BLaER1 treated with 17β-estradiol and CSF1 and Interleukin-3, amounts not matched to agents 10 nM and 100 nM (cell line): ENCODE data around the gene RBP7.
"Not testable (repeated sequence)": the region's sequence is repeated elsewhere in the genome, so short reads cannot be mapped to it uniquely, and the experiment has no call there.

ENCODE experiments used
- H3K27ac ChIP-seq, 11 experiments: shearing (Covaris generic); formaldehyde crosslinking; 2 replicates each; pipeline ENCODE4 v1.8.1; 2022
- H3K27me3 ChIP-seq, 11 experiments: shearing (Covaris generic); formaldehyde crosslinking; 2 replicates each; pipeline ENCODE4 v1.8.1; 2022
- H3K36me3 ChIP-seq, 11 experiments: shearing (Covaris generic); formaldehyde crosslinking; 2 replicates each; pipeline ENCODE4 v1.8.1; 2022
- H3K4me1 ChIP-seq, 10 experiments: shearing (Covaris generic); formaldehyde crosslinking; 2 replicates each; pipeline ENCODE4 v1.8.1; 2022
- H3K4me2 ChIP-seq, 11 experiments: shearing (Covaris generic); formaldehyde crosslinking; 2 replicates each; pipeline ENCODE4 v1.8.1; 2022
- H3K4me3 ChIP-seq, 10 experiments: shearing (Covaris generic); formaldehyde crosslinking; 2 replicates each; pipeline ENCODE4 v1.8.1; 2022
- H3K9ac ChIP-seq, 11 experiments: shearing (Covaris generic); formaldehyde crosslinking; 2 replicates each; pipeline ENCODE4 v1.8.1; 2022
- H3K9me3 ChIP-seq, 11 experiments: shearing (Covaris generic); formaldehyde crosslinking; replicated peaks in 1 of 11; 2 replicates each; pipeline ENCODE4 v1.8.1; 2022
- H4K20me1 ChIP-seq, 11 experiments: shearing (Covaris generic); formaldehyde crosslinking; 2 replicates each; pipeline ENCODE4 v1.8.1; 2022
- Cebpa-rat ChIP-seq, 11 experiments: shearing (Covaris generic); IDR thresholded peaks; 2 replicates each; pipeline ENCODE4 v1.8.1; 2022

Gene RBP7

DNA sequence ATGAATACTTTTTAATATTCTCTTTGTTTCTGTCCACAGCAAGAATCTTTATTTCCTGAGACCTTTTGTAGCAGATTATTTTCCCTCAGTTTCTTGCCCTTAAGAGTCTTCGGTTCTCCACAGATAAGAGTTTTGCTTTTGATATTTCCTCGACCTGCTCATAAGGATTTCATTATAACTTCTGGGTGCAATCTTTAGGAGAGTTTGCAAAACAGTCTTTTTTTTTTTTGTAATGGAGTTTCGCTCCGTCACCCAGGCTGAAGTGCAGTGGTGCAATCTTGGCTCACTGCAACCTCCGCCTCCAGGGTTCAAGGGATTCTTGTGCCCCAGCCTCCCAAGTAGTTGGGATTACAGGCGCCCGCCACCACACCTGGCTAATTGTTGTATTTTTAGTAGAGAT, 25.6 kb downstream of the RBP7 start:
- Histone ChIP-seq H4K20me1 (no peaks in the 10 kb centered on the region), H3K4me3 (no peak overlapping the region), H3K4me2 (no peak overlapping the region), H3K27me3 (no peaks in the 10 kb centered on the region), H3K4me1 (peaks cover 0 to 10% (median 0%) of the 10 kb centered on the region in 10 experiments; a peak in 8 of 20 replicates), H3K9ac (no peak overlapping the region), H3K9me3 (peaks cover 0 to 7% (median 3%) of the 10 kb centered on the region in 11 experiments; a peak in 4 of 22 replicates), H3K27ac (no peak overlapping the region), H3K36me3 (no peaks in the 10 kb centered on the region)
- TF ChIP-seq Cebpa-rat (IDR thresholded peaks at IDR 0.05): no peak

DNA sequence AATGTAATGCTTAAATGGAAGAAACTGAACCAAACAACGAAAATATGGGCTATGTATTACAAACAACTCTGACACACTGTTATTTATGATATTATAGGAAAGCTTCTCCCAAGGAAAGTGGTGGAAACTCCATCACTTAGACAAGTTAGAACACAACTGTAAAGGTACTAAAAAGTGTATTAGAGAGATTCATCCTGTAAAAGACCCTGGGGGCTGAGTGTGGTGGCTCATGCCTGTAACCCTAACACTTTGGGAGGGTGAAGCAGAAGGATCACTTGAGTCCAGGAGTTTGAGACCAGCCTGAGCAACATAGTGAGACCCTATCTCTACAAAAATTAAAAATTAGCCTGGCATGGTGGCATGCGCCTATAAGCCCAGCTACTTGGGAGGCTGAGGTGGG, 28.3 kb downstream of the RBP7 start:
- H3K4me3 ChIP-seq: no peak overlapping the region
- no peaks in the 10 kb centered on the region for H3K27me3 ChIP-seq
- no peak overlapping the region for H3K9ac ChIP-seq
- no peak overlapping the region for H3K4me2 ChIP-seq
- no peak overlapping the region for H3K27ac ChIP-seq
- no peak for TF ChIP-seq Cebpa-rat (IDR thresholded peaks at IDR 0.05)
- no peaks in the 10 kb centered on the region for H4K20me1 ChIP-seq
- H3K9me3 ChIP-seq: peaks cover 0 to 7% (median 3%) of the 10 kb centered on the region in 11 experiments; a peak in 4 of 22 replicates
- H3K4me1 ChIP-seq: peaks cover 0 to 16% (median 0%) of the 10 kb centered on the region in 10 experiments; a peak in 8 of 20 replicates
- H3K36me3 ChIP-seq: no peaks in the 10 kb centered on the region

GRCh38 chr1:10027027-10027426, 30.0 kb downstream of the RBP7 start:
- Histone ChIP-seq H3K4me1 (peaks cover 0 to 16% (median 3%) of the 10 kb centered on the region in 10 experiments; a peak in 14 of 20 replicates), H3K36me3 (no peaks in the 10 kb centered on the region), H3K27me3 (no peaks in the 10 kb centered on the region), H3K4me2 (peak overlapping the region in 2 of 11 experiments; percentile 38 to 42; a peak in 2 of 22 replicates), H3K9me3 (peaks cover 0 to 7% (median 3%) of the 10 kb centered on the region in 11 experiments; a peak in 4 of 22 replicates), H3K27ac (no peak overlapping the region), H4K20me1 (no peaks in the 10 kb centered on the region), H3K4me3 (no peak overlapping the region), H3K9ac (no peak overlapping the region)
- TF ChIP-seq Cebpa-rat (IDR thresholded peaks at IDR 0.05): no peak

DNA sequence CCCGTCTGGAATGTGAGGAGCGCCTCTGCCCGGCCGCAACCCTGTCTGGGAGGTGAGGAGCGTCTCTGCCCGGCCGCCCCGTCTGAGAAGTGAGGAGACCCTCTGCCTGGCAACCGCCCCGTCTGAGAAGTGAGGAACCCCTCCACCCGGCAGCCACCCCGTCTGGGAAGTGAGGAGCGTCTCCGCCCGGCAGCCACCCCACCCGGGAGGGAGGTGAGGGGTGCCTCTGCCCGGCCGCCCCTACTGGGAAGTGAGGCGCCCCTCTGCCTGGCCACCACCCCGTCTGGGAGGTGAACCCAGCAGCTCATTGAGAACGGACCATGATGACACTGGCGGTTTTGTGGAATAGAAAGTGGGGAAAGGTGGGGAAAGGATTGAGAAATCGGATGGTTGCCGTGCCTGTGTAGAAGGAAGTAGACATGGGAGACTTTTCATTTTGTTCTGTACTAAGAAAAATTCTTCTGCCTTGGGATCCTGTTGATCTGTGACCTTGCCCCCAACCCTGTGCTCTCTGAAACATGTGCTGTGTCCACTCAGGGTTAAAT, 32.0 kb downstream of the RBP7 start:
- not testable (repeated sequence) for H3K4me3 ChIP-seq, H3K27ac ChIP-seq, H3K9me3 ChIP-seq, H3K9ac ChIP-seq, H3K27me3 ChIP-seq, H3K36me3 ChIP-seq, H4K20me1 ChIP-seq
- peaks cover 4 to 18% (median 8%) of the 10 kb centered on the region in 10 experiments; a peak in 18 of 20 replicates for H3K4me1 ChIP-seq
- H3K4me2 ChIP-seq: peak overlapping the region in 1 of 11 experiments; percentile 16; a peak in 1 of 22 replicates

DNA sequence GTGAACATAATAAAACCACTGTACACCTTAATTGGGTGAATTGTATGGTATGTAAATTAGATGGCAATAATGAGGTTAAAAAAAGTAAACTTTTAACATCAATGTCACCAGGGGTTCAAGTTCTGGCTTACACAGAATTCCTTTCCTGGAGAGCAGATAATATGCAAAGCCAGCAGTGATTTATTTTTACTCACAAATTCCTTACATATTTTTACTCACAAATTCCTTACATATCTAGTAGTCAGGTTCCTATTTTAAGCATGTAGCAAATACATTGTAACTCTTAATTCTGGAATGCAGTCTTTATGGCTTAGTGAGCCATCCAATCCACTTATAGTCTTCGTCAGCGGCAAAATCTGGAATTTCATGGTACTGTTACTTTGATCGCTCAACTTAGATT, 34.4 kb downstream of the RBP7 start:
- no peak overlapping the region for H3K27ac ChIP-seq
- TF ChIP-seq Cebpa-rat (IDR thresholded peaks at IDR 0.05): no peak
- peaks cover 2 to 8% (median 4%) of the 10 kb centered on the region in 11 experiments; a peak in 16 of 22 replicates for H3K36me3 ChIP-seq
- H3K9ac ChIP-seq: no peak overlapping the region
- no peaks in the 10 kb centered on the region for H3K9me3 ChIP-seq
- no peak overlapping the region for H3K4me2 ChIP-seq
- peaks cover 0 to 19% (median 6%) of the 10 kb centered on the region in 11 experiments; a peak in 11 of 22 replicates for H4K20me1 ChIP-seq
- H3K27me3 ChIP-seq: no peaks in the 10 kb centered on the region
- peaks cover 13 to 36% (median 22%) of the 10 kb centered on the region in 10 experiments for H3K4me1 ChIP-seq
- no peak overlapping the region for H3K4me3 ChIP-seq

GRCh38 chr1:10032590-10033358, 35.7 kb downstream of the RBP7 start, which contains the start of gene UBE4B:
Gene UBE4B (plus strand): TSS chr1:10032958. CDS start chr1:10033671, 713 bp downstream.
- no peaks in the 10 kb centered on the region for H3K27me3 ChIP-seq
- peak within 1 kb of the TSS; percentile 73 to 97 (median 92) for H3K4me3 ChIP-seq
- peak within 1 kb of the TSS; percentile 81 to 96 (median 92) for H3K4me2 ChIP-seq
- TF ChIP-seq Cebpa-rat (IDR thresholded peaks at IDR 0.05): no peak
- peaks cover 0 to 30% (median 14%) of the 10 kb centered on the region in 11 experiments; a peak in 13 of 22 replicates for H4K20me1 ChIP-seq
- peaks cover 14 to 21% (median 17%) of the 10 kb centered on the region in 11 experiments; a peak in 21 of 22 replicates for H3K36me3 ChIP-seq
- peaks cover 7 to 25% (median 21%) of the 10 kb centered on the region in 10 experiments for H3K4me1 ChIP-seq
- peak within 1 kb of the TSS; percentile 87 to 97 (median 92) for H3K9ac ChIP-seq
- peak within 1 kb of the TSS; percentile 77 to 98 (median 91) for H3K27ac ChIP-seq
- no peaks in the 10 kb centered on the region for H3K9me3 ChIP-seq

- Histone ChIP-seq H3K4me2 (peak overlapping the region; percentile 81 to 96 (median 92)), H3K9me3 (no peaks in the 10 kb centered on the region), H3K27me3 (no peaks in the 10 kb centered on the region), H3K27ac (peak overlapping the region; percentile 77 to 98 (median 91)), H3K4me3 (peak overlapping the region; percentile 73 to 97 (median 92)), H4K20me1 (peaks cover 0 to 36% (median 20%) of the 10 kb centered on the region in 11 experiments; a peak in 15 of 22 replicates), H3K4me1 (peaks cover 7 to 25% (median 21%) of the 10 kb centered on the region in 10 experiments; a peak in 19 of 20 replicates), H3K9ac (peak overlapping the region; percentile 87 to 97 (median 92)), H3K36me3 (peaks cover 21 to 28% (median 24%) of the 10 kb centered on the region in 11 experiments; a peak in 21 of 22 replicates)
- TF ChIP-seq Cebpa-rat (IDR thresholded peaks at IDR 0.05): no peak
Observed at GRCh38 chr1:10033359-10033845, 36.4 kb downstream of the RBP7 start.

DNA sequence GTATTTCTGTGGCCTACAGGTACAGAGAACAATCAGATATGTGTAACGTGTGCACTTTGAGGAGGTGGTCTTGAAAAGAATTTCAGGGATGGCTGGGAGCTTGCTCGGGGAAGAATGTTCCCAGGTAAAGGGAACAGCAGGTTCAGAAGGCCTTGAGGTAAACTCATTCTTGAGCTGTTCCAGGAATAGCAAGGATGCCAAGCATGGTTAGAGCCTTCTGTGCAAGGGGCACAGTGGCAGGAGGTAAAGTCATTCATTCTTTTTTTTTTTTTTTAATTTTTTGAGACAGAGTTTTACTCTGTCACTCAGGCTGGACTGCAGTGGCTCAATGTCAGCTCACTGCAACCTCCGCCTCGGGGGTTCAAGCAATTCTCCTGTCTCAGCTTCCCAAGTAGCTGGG, 45.7 kb downstream of the RBP7 start:
- no peak overlapping the region for H3K4me2 ChIP-seq
- TF ChIP-seq Cebpa-rat (IDR thresholded peaks at IDR 0.05): no peak
- peaks cover 0 to 100% (median 94%) of the 10 kb centered on the region in 11 experiments; a peak in 18 of 22 replicates for H4K20me1 ChIP-seq
- H3K27ac ChIP-seq: no peak overlapping the region
- no peaks in the 10 kb centered on the region for H3K9me3 ChIP-seq
- no peak overlapping the region for H3K4me3 ChIP-seq
- H3K4me1 ChIP-seq: peaks cover 0 to 16% (median 12%) of the 10 kb centered on the region in 10 experiments; a peak in 10 of 20 replicates
- peaks cover 38 to 87% (median 76%) of the 10 kb centered on the region in 11 experiments for H3K36me3 ChIP-seq
- no peak overlapping the region for H3K9ac ChIP-seq
- no peaks in the 10 kb centered on the region for H3K27me3 ChIP-seq
